NCI-H146 treated with DMSO at 0.1 percent for 48 hours (cell line): ENCODE measurements around the gene RPA4.
"Not testable (repeated sequence)": the region's sequence is repeated elsewhere in the genome, so short reads cannot be mapped to it uniquely, and the experiment has no call there.

Source experiments
- DNase-seq: peaks from one replicate; lab custom pipeline; 2025; ENCODE audit not compliant: unreplicated experiment; lab: John Stamatoyannopoulos, UW

Gene RPA4, protein sequence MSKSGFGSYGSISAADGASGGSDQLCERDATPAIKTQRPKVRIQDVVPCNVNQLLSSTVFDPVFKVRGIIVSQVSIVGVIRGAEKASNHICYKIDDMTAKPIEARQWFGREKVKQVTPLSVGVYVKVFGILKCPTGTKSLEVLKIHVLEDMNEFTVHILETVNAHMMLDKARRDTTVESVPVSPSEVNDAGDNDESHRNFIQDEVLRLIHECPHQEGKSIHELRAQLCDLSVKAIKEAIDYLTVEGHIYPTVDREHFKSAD

DNA sequence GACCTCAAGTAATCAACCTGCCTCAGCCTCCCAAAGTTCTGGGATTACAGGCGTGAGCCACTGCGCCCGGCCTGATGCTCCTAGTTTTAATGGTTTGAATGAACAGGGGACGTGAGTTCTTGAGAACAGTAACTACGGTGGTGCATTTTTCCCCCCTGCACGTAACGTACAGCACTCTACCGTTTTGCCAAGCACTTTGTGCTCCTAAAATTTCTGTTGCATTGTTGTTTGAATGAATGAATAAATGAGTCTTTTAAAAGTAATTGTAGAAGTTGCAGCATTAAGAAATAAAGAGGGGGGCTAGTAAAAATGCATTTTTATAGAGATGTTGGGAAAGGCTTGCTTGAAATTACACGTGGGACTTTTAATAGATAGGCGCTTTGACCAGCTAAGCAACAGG is at the start of gene RPA4:
TSS of gene RPA4 (plus strand) at position 301 of the 400 bp plus-strand sequence. CDS start 403 bp downstream, outside the sequence.
- no peak for DNase-seq

DNA sequence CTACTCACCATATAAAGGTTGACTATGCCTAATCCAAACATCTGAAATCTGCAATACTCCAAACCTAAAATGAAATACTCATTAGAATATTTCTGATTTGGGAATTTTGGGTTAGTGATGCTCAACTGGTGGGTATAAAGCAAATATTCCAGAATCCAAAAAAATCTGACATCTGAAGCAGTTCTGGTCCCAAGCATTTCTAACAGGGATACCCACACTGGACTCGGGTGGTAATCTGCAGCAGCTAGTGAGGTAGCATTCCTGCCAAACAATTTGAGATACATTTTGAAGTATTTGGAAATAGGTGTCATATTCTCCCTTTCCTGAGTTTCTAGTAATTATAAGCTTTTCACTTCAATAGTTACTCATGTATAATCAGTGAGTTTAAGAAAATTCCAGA is 49.6 kb upstream of the RPA4 start:
- DNase-seq: no peak

DNA sequence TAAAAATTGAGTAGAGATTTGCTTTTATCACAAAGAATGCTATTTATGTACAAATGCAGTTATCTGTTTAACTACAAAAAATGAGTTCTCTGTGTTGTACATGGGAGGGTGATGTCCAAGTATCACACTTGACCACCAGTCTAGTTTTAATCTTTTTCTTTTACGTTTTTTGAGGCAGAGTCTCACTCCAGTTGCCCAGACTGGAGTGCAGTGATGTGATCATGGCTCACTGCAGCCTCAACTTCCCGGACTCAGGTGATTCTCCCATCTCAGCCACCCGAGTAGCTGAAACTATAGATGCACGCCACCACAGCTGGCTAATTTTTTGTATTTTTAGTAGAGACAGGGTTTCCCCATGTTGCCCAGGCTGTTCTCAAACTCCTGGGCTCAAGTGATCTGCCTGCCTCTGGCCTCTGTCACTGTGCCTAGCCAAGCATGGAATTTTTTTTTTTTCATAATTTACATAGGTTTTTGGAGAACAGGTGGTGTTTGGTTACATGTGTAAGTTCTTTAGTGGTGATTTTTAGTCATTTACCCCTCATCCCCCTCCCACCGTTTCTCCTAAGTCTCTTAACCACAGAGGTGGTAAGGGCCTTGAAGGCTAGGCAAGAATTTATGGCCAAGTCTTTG is 47.9 kb upstream of the RPA4 start:
- no peak for DNase-seq

DNA sequence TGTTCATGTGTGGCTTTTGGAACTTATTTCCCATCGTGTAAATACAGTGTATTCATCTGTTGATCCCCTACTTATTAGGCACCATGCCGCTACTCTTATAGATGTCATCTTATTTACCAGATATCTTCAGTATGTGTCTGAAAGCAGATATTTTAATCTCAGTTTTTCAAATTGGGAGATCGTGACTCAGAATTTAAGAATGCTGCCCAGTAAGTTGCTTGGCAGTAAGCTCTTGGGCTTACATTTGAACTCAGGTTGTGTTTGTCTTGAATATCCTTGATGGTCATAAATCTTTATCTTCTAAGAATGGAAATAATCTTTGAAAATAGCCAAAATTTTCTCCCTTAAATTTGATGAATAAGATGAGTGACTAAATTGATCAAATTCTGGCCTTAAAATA is 45.9 kb upstream of the RPA4 start:
- DNase-seq: no peak

DNA sequence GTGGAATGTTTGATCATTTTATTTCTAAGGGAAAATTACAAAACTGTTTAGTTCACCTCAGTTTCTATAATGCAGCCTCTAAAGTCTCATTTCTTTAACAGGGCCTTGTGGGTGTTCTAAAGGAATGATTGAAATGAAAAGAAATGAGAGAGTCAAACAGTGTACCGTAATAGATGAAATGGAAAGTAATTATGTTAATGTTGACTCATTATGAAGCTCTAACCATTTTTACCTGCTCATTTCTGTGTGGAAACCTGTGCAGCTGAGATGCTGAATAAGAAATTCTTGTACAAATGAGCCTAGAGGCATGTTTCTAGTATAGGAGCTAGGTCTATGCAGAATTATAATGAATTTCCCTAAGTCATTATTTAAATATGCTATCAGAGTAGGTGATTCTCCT is 45.2 kb upstream of the RPA4 start:
- DNase-seq: no peak

DNA sequence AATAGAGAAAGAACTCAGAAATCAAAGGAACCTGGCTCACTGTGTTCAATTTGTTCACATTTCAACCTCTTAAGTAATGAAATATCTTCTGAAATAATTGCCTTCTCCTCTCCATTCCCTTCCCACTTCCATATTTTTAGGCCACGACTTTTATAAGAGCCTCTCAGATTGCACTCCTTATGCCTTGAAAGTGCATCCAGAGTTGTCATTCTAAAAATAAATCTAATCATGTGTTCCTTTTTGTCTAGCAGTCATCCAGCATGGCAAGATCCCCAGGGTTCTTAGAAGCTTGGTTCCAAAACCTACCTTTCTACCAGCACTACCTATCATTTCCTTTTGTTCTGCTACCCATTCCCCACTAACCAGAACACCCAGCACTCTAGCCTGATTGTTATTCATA is 42.4 kb upstream of the RPA4 start:
- no peak for DNase-seq

DNA sequence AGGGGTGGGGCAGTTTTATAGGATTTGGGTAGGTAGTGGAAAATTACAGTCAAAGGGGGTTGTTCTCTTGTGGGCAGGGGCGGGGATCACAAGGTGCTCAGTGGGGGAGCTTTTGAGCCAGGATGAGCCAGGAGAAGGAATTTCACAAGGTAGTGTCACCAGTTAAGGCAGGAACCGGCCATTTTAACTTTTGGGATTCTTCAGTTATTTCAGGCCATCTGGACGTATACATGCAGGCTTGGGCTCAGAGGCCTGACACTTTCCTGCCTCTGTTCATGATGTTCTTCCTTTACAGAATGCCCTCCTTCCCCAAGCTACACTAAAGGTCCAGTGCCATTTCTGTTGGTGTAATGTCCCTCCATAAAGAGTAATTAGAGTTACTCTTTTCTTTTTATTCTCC is 41.8 kb upstream of the RPA4 start:
- DNase-seq: not testable (repeated sequence)

DNA sequence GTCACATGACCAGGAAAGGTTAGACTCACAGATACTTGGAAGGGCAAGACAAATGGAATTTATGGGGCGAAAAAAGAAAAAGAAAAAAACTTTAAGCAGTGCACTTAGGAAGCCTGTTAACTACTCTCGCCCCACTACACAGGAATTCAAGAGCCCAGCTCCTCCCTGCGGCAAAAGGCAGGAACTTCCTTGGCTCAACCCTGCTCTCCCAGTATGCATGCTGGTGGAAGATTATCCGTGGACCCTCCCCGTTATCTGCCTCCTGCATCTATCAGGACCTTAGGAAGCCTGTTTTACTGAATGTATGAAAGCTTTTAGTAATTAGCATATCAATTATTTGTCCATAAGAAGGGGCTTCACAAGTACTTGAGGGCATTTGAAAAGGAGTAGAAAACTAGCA is 40.1 kb upstream of the RPA4 start:
- no peak for DNase-seq

DNA sequence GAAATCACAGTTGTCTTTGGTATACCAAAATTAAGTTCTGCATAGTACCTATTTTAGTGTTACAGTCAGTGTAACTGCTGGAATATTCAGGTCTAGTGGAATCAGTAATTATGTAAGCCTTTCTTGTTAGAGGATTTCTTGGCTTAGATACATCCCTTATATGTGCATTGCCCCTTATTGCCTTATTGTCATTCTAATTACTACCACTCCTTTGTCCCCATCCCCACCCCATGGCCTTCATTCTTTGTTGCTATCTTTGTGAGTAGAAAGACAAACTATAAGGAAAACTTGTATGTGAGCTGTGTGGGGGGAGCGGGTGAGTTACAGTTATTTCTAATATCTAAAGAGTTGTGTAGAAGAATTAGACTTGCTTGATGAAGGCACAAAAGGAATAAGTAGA is 36.9 kb upstream of the RPA4 start:
- DNase-seq: no peak

DNA sequence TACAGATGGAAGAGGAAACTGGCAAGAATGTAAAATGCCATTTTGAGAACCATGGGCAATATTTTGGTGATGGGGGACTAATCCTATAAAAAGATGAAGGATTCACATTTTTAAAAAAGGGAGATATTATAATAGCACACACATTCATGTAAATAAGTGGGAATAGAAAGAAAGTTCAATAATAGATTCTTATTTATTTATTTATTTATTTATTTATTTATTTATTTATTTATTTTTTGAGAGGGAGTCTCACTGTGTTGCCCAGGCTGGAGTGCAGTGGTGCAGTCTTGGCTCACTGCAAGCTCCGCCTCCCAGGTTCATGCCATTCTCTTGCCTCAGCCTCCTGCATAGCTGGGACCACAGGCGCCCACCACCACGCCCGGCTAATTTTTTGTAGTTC is 24.3 kb upstream of the RPA4 start:
- not testable (repeated sequence) for DNase-seq

DNA sequence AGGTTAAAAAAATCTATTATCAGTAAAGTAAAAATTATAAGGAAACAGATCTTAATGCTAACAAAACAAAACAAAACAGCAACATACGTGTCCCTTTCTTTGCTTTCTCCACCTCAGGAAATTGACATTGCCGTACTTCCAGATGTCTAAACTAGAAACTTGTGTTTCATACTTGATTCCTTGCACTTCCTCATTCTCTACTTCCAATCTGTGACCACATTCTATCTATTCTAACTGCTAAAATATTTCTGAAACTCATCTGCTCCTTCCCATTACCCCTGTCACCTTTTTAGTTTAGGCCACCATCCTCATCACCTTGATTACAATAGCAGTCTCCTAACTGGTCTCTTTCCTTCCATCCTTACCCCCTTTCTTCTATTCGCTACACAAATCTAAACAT is 22.5 kb upstream of the RPA4 start:
- no peak for DNase-seq

DNA sequence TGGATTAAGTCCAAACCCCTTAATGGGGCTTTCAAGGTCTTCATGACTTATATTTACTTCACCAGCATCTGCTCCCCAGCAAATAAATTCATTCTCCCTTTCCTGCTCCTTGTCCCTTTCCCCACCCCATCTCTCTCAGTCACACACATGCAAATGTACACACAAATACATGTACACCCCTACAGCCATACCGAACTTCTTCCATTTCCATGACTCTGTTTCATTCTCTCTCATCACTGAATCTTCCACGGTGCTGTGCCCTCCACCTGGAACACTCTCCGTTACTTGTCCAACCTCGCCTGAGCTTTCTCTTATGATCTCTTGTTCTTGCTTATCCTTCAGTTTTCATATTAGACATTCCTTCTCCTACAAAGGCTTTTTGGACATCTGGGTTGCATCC is 22.0 kb upstream of the RPA4 start:
- no peak for DNase-seq

DNA sequence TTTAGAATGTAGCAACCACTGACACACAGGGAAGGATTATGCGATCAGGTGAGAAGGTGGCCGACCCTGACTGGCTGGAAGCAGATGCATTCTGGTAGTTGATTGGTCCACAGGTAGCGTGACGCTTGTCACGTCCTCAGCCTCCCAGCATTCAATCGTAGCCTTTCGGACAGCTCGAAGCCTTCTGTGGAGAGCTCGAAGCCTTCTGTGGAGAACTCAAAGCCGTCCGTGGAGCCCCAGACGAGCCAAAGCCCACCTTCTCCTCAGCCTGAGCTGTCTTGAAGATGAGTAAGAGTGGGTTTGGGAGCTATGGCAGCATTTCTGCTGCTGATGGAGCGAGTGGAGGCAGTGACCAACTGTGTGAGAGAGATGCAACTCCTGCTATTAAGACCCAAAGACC is 319 bp downstream of the RPA4 start:
- DNase-seq: no peak

DNA sequence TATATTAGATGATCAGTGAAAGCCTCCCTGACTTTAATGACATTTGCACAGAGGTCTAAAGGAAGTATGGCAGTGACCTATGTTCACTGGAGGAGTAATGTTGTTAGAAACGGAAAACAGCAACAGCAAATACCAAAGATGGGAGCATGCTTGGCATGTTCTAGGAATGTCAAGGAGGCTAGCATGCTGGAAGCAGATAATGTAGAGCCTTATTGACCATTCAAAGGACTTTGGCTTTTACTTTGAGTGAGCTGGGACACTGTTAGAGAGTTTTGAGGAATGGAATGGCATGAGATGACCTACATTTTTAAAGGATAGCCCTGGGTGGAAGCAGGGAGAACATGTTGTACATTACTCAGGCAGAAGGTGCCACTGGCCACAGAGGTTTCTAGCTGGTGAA is 6.0 kb downstream of the RPA4 start:
- no peak for DNase-seq

DNA sequence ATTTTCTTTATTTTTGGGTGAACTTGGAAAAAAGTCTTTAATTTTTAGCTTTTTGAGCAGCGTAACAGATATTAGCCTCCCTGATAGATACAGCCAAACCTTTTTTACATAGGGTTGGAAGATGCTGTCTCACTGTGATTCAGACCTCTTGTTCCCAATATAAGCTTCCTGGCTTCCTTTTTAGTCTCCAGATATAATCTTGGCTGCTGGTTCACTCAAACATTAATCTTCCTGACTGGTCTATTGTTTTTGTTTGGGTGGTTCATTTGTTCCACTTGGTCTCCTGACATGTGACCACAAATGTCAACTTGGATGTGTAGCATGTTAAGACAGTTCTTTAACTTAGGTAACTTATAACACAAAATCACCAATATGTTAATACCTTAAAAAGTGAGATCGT is 23.0 kb downstream of the RPA4 start:
- no peak for DNase-seq

DNA sequence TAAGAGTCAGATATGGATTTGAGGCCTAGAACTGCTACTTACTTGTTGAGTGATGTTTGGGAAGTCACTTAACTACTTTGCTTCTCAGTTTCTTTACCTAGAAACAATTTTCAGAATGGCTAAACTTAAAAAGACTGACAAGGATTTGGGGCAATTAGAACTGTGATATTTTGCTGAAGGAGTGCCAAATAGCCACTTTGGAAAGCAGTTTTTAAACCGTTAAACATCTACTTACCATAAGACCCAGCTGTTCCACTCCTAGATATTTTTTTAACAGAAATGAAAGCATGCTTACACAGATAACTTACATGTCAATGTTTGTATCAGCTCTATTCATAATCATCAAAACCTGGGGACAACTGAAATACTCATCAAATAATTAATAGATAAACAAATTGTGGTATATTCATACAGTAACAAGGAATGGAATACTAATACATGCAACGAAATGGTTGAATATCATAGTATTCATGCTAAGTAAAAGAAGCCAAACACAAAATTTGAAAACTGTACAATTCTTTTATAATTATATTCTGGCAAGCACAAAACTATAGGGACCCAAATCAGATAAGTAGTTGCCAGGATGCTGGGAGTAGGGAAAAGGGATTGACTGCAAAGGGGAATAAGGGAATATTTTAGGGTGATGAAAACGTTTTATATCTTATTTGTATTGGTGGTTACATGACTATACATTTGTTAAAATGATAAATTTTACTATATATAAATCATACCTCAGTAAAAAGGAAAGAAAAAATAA is 24.0 kb downstream of the RPA4 start:
- no peak for DNase-seq

DNA sequence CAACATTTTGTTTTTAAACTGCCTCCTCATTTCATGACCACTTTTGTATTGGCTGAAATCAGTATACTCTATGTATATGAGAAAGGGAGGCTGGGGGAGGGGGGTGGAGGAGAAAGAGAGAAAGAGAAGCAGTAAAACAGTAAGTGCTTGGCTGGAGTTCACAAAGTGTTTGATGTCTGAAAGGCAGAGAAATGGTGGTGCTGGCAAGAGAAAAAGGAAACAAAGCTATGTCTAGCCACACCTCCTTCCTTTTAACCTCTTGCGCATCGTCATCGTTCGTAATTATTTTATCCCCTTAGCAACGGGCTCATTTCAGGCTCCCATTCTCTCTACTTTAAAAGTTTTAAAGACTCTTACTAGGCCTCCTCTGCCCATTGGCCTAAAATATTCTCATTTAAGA is 25.6 kb downstream of the RPA4 start:
- DNase-seq: no peak

DNA sequence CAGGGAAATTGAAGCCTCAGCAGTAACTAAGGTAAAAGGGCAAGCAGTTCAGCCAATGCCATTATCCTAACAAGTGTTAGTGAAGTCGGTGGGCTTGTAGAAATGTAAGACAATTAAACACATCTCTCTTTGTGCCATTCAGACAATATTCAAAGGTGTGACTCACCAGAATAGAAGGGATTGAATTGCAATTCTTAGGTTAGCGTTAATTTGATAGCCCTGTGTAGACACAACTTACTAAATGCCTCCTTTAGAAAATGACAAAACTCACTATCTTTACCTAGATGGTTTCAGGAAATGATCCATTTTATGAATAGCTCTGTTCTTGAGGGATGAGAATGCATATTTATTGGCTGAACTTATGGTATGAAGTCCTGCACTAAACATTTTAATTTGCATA is 35.2 kb downstream of the RPA4 start:
- DNase-seq: no peak

DNA sequence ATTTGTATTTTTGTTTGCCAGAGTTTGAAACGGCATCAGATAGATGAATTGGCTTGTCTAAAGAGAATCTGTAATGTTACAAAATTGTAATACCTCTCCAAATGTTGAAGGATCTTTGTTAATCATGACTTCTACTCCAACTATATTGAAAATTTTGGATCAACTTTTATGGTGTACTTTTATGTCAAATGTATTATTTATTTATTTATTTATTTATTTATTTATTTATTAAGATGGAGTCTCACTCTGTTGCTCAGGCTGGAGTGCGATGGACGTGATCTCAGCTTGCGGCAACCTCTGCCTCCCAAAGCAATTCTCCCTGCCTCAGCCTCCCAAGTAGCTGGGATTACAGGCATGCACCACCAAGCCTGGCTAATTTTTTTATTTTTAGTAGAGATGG is 36.0 kb downstream of the RPA4 start:
- no peak for DNase-seq

DNA sequence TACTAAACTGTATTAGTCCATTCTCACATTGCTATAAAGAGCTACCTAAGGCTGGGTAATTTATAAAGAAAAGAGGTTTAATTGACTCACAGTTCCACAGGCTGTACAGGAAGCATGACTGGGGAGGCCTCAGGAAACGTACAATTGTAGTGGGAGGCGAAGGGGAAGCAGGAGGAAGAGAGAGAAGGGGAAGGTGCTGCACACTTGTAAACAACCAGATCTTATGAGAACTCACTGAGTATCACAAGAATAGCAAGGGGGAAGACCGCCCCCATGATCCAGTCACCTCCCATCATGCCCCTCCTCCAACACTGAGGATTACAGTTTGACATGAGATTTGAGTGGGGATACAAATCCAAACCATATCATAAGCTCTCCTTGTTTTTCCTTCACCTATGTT is 40.9 kb downstream of the RPA4 start:
- no peak for DNase-seq

DNA sequence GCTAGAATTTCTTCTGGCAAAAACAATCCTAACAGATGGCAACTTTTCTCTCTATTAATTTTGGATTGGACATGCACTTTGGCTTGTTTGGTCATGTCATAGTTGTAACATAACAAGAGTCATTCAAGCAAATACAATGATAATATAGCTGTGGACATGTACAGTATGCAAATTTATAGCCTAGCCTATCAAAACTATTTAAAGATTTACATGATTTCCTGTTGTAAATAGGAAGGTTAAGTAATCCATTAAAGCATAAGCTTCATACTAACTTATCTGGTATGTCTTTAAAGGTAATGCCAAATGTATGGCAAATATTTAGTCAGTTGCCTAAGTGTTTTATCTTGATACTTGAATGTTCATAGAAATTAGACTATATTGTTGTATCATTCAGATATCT is 45.3 kb downstream of the RPA4 start:
- no peak for DNase-seq
